Endothelial cell of umbilical vein (primary cell): ENCODE measurements around the gene KCNIP3. TPM values are rescaled to one million over a fixed set of nuclear protein-coding genes. Genes with fewer than 3 reads are reported as not detected.

Source experiments
- BruUV-seq: library from RNA; stranded (reverse); fragments of 400-500 nt; replicated peaks from 2 replicates; lab custom pipeline; 2021; lab: Mats Ljungman, UMichigan
- CTCF ChIA-PET: fragments of 300-600, 350-600 bp; sonication (Branson Sonifier 250); formaldehyde crosslinking; loops from one replicate; lab custom pipeline; 2021; ENCODE audit warnings: antibody characterized with exemption, inconsistent platforms; lab: Charles Lee
- POLR2A ChIA-PET: fragments of 300-600, 350-600 bp; sonication (Branson Sonifier 250); formaldehyde crosslinking; loops from one replicate; lab custom pipeline; 2021; ENCODE audit warnings: antibody characterized with exemption, inconsistent platforms; lab: Charles Lee
- DNase-seq: peaks from one replicate; pipeline ENCODE4 v3.0.0-alpha.2; 2011; ENCODE audit warnings: low read depth, low spot score
- FAIRE-seq: peaks from 2 replicates; lab custom pipeline; 2011; peaks lifted over from hg19 to GRCh38; lab: Jason Lieb, UNC
- H2AFZ ChIP-seq: 2 replicates; pipeline ENCODE4 v1.6.0; 2012; ENCODE audit warnings: low read depth, low read length, control low read depth, inconsistent platforms
- H3K27ac ChIP-seq: 2 replicates; pipeline ENCODE4 v1.5.1; 2011; ENCODE audit warnings: low read depth, mild to moderate bottlenecking, control low read depth, low read length, moderate library complexity; ENCODE audit not compliant: insufficient read depth
- H3K27me3 ChIP-seq, 2 experiments: 2 replicates each; pipeline versions ENCODE4 v1.6.0 to v1.6.1; 2011; ENCODE audit warnings: low read length in 2 of 2, mixed read lengths in 1 of 2; ENCODE audit not compliant: control insufficient read depth in 2 of 2, insufficient read depth in 2 of 2
- H3K36me3 ChIP-seq, 2 experiments: 2 replicates in 1 of 2; 3 replicates in 1 of 2; pipeline ENCODE4 v1.5.1; 2011; ENCODE audit warnings: low read length in 2 of 2, mild to moderate bottlenecking in 1 of 2, moderate library complexity in 1 of 2; ENCODE audit not compliant: control insufficient read depth in 2 of 2, insufficient read depth in 2 of 2; ENCODE audit errors: extremely low read depth in 1 of 2
- H3K4me1 ChIP-seq: 3 replicates; pipeline ENCODE4 v1.5.1; 2011; ENCODE audit warnings: mild to moderate bottlenecking, low read length; ENCODE audit not compliant: control insufficient read depth, insufficient read depth; ENCODE audit errors: extremely low read depth
- H3K4me2 ChIP-seq: 2 replicates; pipeline ENCODE4 v1.6.1; 2011; ENCODE audit warnings: low read length, control low read depth, mixed read lengths; ENCODE audit not compliant: insufficient read depth
- H3K4me3 ChIP-seq, 3 experiments: fragments of 200-600 bp in 1 of 3; sonication (generic), shearing (Covaris generic) in 1 of 3; replicated peaks in 1 of 3; 2 replicates each; pipeline ENCODE4 v1.5.1; 2011 to 2016; ENCODE audit warnings: control low read depth in 3 of 3, low read length in 3 of 3, mild to moderate bottlenecking in 2 of 3, inconsistent platforms in 1 of 3, low read depth in 1 of 3, moderate library complexity in 1 of 3; ENCODE audit not compliant: insufficient read depth in 1 of 3
- H3K79me2 ChIP-seq: 2 replicates; pipeline ENCODE4 v1.6.0; 2012; ENCODE audit warnings: low read length, inconsistent platforms; ENCODE audit not compliant: control insufficient read depth, insufficient read depth
- H3K9ac ChIP-seq: replicated peaks from 2 replicates; pipeline ENCODE3; 2011; ENCODE audit warnings: low read length, control low read depth; ENCODE audit not compliant: insufficient read depth; ENCODE audit errors: extremely low read depth
- H3K9me1 ChIP-seq: replicated peaks from 3 replicates; pipeline ENCODE4 v1.6.0; 2011; ENCODE audit warnings: mild to moderate bottlenecking, low read length; ENCODE audit not compliant: control insufficient read depth, insufficient read depth; ENCODE audit errors: extremely low read depth
- H3K9me3 ChIP-seq: replicated peaks from 2 replicates; pipeline ENCODE4 v1.5.1; 2012; ENCODE audit warnings: low read length, inconsistent platforms; ENCODE audit not compliant: control insufficient read depth, insufficient read depth
- H4K20me1 ChIP-seq: replicated peaks from 2 replicates; pipeline ENCODE3; 2011; ENCODE audit warnings: mild to moderate bottlenecking, low read length; ENCODE audit not compliant: control insufficient read depth, insufficient read depth; ENCODE audit errors: extremely low read depth
- CTCF ChIP-seq, 2 donors: IDR thresholded peaks; 1 replicate in 1 of 2; 2 replicates in 1 of 2; pipeline ENCODE4 v1.5.1; 2011; ENCODE audit warnings: low read length in 2 of 2, mild to moderate bottlenecking in 2 of 2, moderate library complexity in 2 of 2, control low read depth in 1 of 2, inconsistent platforms in 1 of 2, low read depth in 1 of 2; ENCODE audit not compliant: insufficient read depth in 1 of 2; ENCODE audit errors: extremely low read depth in 1 of 2
- EZH2 ChIP-seq: IDR thresholded peaks from 2 replicates; pipeline ENCODE4 v1.6.1; 2012; ENCODE audit warnings: borderline replicate concordance, low read depth, mild to moderate bottlenecking, moderate library complexity, low read length, inconsistent platforms; ENCODE audit not compliant: severe bottlenecking
- FOS ChIP-seq: IDR thresholded peaks from 2 replicates; pipeline ENCODE4 v1.6.1; 2011; ENCODE audit warnings: mild to moderate bottlenecking, low read length, moderate library complexity, borderline replicate concordance; ENCODE audit not compliant: insufficient read depth
- GATA2 ChIP-seq: IDR thresholded peaks from 2 replicates; pipeline ENCODE4 v1.7.0; 2011; ENCODE audit warnings: low read depth, mild to moderate bottlenecking, moderate library complexity, mixed read lengths, low read length; ENCODE audit not compliant: insufficient read length, insufficient read depth
- JUN ChIP-seq: IDR thresholded peaks from 2 replicates; pipeline ENCODE4 v1.6.1; 2011; ENCODE audit warnings: borderline replicate concordance, low read depth; ENCODE audit not compliant: insufficient read length, insufficient read depth
- MAX ChIP-seq: IDR thresholded peaks from 2 replicates; pipeline ENCODE4 v1.6.1; 2011; ENCODE audit not compliant: insufficient read depth, insufficient read length
- MYC ChIP-seq: IDR thresholded peaks from one replicate; pipeline ENCODE4 v1.6.1; 2011; ENCODE audit warnings: mild to moderate bottlenecking, low read depth, low read length
- POLR2A ChIP-seq: IDR thresholded peaks from 2 replicates; pipeline ENCODE4 v1.6.1; 2012; ENCODE audit warnings: low read depth, mild to moderate bottlenecking, control low read depth, low read length
- POLR2AphosphoS5 ChIP-seq: IDR thresholded peaks from 2 replicates; pipeline ENCODE4 v1.6.1; 2012; ENCODE audit warnings: low read depth, mild to moderate bottlenecking, control low read depth, low read length, moderate library complexity; ENCODE audit not compliant: insufficient read depth
- dilution Hi-C: fragments of 300-500 bp; cut with MboI; formaldehyde crosslinking; loops from one replicate; pipeline ENCODE4 v1.15.0; 2019; ENCODE audit warnings: low sequenced_read_pairs; ENCODE audit not compliant: extremely low pct_ligation_motif_present
- intact Hi-C: fragments of 100-400 bp; cut with micrococcal nuclease; formaldehyde crosslinking; loops from one replicate; pipeline ENCODE4 v1.10.0; 2022
- polyA plus RNA-seq, 4 experiments: library from polyadenylated mRNA; depleted of rRNA in 3 of 4; stranded (reverse) in 3 of 4; unstranded in 1 of 4; fragments of >200 nt; gene quantifications; 2 replicates each; pipeline versions ENCODE4 v1.2.1 to v1.2.3, GENCODE V29; 2011 to 2012; ENCODE audit warnings: missing spikeins in 1 of 4
- total RNA-seq: library from RNA; stranded (reverse); gene quantifications from 2 replicates; pipeline ENCODE4 v1.2.3, GENCODE V29; 2021

The KCNIP3 gene
- total and polyA plus RNA-seq, 2 donors (not counting 3 experiments of a cell fraction or from before 2014, with no cell fraction given): 0.12 to 0.62 TPM

GRCh38 chr2:95273566-95274290 lies 23.4 kb upstream of the KCNIP3 start:
- Histone ChIP-seq H3K4me2 (no peak overlapping the region), H3K36me3 (no peaks in the 10 kb centered on the region), H4K20me1 (no peaks in the 10 kb centered on the region), H2AFZ (no peak overlapping the region), H3K9me1 (no peaks in the 10 kb centered on the region), H3K27ac (no peak overlapping the region), H3K4me1 (no peaks in the 10 kb centered on the region), H3K79me2 (no peaks in the 10 kb centered on the region), H3K27me3 (no peaks in the 10 kb centered on the region), H3K4me3 (no peak overlapping the region), H3K9me3 (no peaks in the 10 kb centered on the region), H3K9ac (no peak overlapping the region)
- intact Hi-C loops: no loop called here
- DNase-seq (no peak), FAIRE-seq (no peak)
- no peak for TF ChIP-seq MYC
- no peak for TF ChIP-seq JUN
- TF ChIP-seq POLR2A: no peak
- no peak for TF ChIP-seq FOS
- TF ChIP-seq POLR2AphosphoS5: no peak
- no peak for TF ChIP-seq EZH2
- no peak for TF ChIP-seq CTCF (IDR thresholded peaks at IDR 0.05; ENCODE audit: extremely low read depth in 1 of 2, insufficient read depth in 1 of 2, low read depth in 1 of 2, low read length in 2 of 2)
- no peak for TF ChIP-seq GATA2
- TF ChIP-seq MAX: no peak
- POLR2A ChIA-PET: no interaction called here
- BruUV-seq: no TSS peak
- dilution Hi-C loops: no loop called here
- CTCF ChIA-PET: no interaction called here
